ENCODE measurements around the gene SFN.
A peak's percentile ranks its signal among the peaks of the same experiment; 100 is the strongest.
"Not testable (repeated sequence)": the region's sequence is repeated elsewhere in the genome, so short reads cannot be mapped to it uniquely, and the experiment has no call there.

The SFN gene

DNA sequence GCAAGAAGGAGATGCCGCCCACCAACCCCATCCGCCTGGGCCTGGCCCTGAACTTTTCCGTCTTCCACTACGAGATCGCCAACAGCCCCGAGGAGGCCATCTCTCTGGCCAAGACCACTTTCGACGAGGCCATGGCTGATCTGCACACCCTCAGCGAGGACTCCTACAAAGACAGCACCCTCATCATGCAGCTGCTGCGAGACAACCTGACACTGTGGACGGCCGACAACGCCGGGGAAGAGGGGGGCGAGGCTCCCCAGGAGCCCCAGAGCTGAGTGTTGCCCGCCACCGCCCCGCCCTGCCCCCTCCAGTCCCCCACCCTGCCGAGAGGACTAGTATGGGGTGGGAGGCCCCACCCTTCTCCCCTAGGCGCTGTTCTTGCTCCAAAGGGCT, 732 bp downstream of the SFN start:
- ATAC-seq (ENCODE audit: insufficient read depth, low read depth) (no peak), DNase-seq (no peak)
- Histone ChIP-seq H3K4me1 (ENCODE audit: insufficient read depth, low read length) (peaks cover 21% of the 10 kb centered on the region), H3K79me2 (ENCODE audit: insufficient read depth, low read length) (no peaks in the 10 kb centered on the region; the same call in 1 of the 2 replicates), H3K9me3 (ENCODE audit: insufficient read depth, low read length, severe bottlenecking) (no peaks in the 10 kb centered on the region), H3K27ac (ENCODE audit: low read length) (peak overlapping the region; percentile 97; the same call in 1 of the 2 replicates), H3K4me2 (ENCODE audit: insufficient read depth, low read length) (peak overlapping the region; percentile 95), H3K9ac (ENCODE audit: low read depth, low read length) (peak overlapping the region; percentile 99), H2AFZ (ENCODE audit: low read depth, low read length) (no peak overlapping the region), H3K27me3 (ENCODE audit: insufficient read depth, low read length, poor library complexity) (no peaks in the 10 kb centered on the region), H4K20me1 (ENCODE audit: insufficient read depth, low read length) (no peaks in the 10 kb centered on the region), H3K36me3 (ENCODE audit: insufficient read depth, low read length) (no peaks in the 10 kb centered on the region; the same call in 1 of the 2 replicates), H3K4me3 (ENCODE audit: low read depth in 1 of 2, low read length in 2 of 2) (peak overlapping the region in 1 of 2 experiments; percentile 85; a peak in 2 of 4 replicates)
- no peak for TF ChIP-seq CTCF (IDR thresholded peaks at IDR 0.05; ENCODE audit: borderline replicate concordance, extremely low read depth, low read length, poor library complexity, severe bottlenecking)
- no peak for TF ChIP-seq EZH2 (IDR thresholded peaks at IDR 0.05; ENCODE audit: borderline replicate concordance, low read depth, low read length, severe bottlenecking)

DNA sequence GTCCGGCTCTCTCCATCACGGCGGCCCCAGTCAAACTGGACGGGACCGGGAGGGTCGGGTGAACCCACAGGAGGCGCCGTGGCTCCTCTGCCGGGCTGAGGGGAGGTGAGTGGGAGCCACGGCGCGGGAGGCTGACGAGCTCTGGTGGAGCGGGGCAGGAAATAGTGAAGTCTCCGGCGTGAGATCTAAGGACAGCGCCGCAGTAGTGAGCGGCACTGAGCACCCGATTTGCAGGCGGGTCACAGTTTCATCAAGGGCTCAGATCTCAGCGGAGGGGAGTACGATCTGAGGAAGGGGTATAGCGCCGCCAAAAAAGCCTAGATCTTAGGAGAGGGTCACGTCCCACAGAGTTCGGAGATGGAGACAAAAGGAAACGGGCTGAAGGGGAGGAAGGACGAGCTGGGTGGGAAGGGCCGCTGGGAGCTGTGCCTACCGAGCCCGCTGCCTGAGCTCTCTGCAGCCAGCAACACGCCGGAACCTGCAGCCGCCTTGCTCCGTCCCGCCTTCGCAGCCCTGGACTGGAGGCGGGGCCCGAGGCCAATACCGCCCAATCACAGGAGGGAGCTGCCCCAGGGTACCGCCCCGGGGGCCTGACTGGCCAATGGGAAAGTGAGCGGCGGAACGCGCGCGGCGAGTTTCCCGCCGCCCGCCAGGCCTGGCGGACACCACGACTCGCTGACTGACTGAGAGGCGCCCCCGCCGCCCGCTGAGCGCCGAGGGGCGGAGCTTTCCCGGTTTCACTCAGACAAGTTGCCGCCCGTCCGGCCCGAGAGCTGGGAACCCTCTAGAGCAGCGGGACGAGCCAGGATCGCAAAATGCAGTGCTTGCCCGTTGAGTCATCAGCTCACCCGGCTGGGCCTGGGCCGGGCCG, 1.9 kb downstream of the SFN start:
- TF ChIP-seq EZH2 (IDR thresholded peaks at IDR 0.05; ENCODE audit: borderline replicate concordance, low read depth, low read length, severe bottlenecking) (no peak), CTCF (IDR thresholded peaks at IDR 0.05; ENCODE audit: borderline replicate concordance, extremely low read depth, low read length, poor library complexity, severe bottlenecking) (peak; percentile 14)
- H3K27me3 ChIP-seq (ENCODE audit: insufficient read depth, low read length, poor library complexity) = no peaks in the 10 kb centered on the region
- peak overlapping the region; percentile 99 for H3K27ac ChIP-seq (ENCODE audit: low read length)
- H2AFZ ChIP-seq (ENCODE audit: low read depth, low read length) = peak overlapping the region; percentile 93
- ATAC-seq (ENCODE audit: insufficient read depth, low read depth) (peak; percentile 93), DNase-seq (peak; percentile 98)
- H3K36me3 ChIP-seq (ENCODE audit: insufficient read depth, low read length) = no peaks in the 10 kb centered on the region; the same call in 1 of the 2 replicates
- peak overlapping the region; percentile 80 to 85 for H3K4me3 ChIP-seq (ENCODE audit: low read depth in 1 of 2, low read length in 2 of 2)
- no peaks in the 10 kb centered on the region for H4K20me1 ChIP-seq (ENCODE audit: insufficient read depth, low read length)
- H3K79me2 ChIP-seq (ENCODE audit: insufficient read depth, low read length) = no peaks in the 10 kb centered on the region; the same call in 1 of the 2 replicates
- peaks cover 21% of the 10 kb centered on the region for H3K4me1 ChIP-seq (ENCODE audit: insufficient read depth, low read length)
- H3K9me3 ChIP-seq (ENCODE audit: insufficient read depth, low read length, severe bottlenecking) = no peaks in the 10 kb centered on the region
- H3K4me2 ChIP-seq (ENCODE audit: insufficient read depth, low read length) = peak overlapping the region; percentile 95
- H3K9ac ChIP-seq (ENCODE audit: low read depth, low read length) = peak overlapping the region; percentile 99

GRCh38 chr1:26873097-26873496, 10.1 kb downstream of the SFN start:
- not testable (repeated sequence) for H3K4me1 ChIP-seq (ENCODE audit: insufficient read depth, low read length); H3K4me2 ChIP-seq (ENCODE audit: insufficient read depth, low read length); H3K4me3 ChIP-seq (ENCODE audit: low read depth in 1 of 2, low read length in 2 of 2); H3K27ac ChIP-seq (ENCODE audit: low read length); H3K9me3 ChIP-seq (ENCODE audit: insufficient read depth, low read length, severe bottlenecking); H4K20me1 ChIP-seq (ENCODE audit: insufficient read depth, low read length); H3K9ac ChIP-seq (ENCODE audit: low read depth, low read length); ATAC-seq (ENCODE audit: insufficient read depth, low read depth); H3K79me2 ChIP-seq (ENCODE audit: insufficient read depth, low read length); DNase-seq; H3K27me3 ChIP-seq (ENCODE audit: insufficient read depth, low read length, poor library complexity); H2AFZ ChIP-seq (ENCODE audit: low read depth, low read length)
- peaks cover 16% of the 10 kb centered on the region for H3K36me3 ChIP-seq (ENCODE audit: insufficient read depth, low read length)

DNA sequence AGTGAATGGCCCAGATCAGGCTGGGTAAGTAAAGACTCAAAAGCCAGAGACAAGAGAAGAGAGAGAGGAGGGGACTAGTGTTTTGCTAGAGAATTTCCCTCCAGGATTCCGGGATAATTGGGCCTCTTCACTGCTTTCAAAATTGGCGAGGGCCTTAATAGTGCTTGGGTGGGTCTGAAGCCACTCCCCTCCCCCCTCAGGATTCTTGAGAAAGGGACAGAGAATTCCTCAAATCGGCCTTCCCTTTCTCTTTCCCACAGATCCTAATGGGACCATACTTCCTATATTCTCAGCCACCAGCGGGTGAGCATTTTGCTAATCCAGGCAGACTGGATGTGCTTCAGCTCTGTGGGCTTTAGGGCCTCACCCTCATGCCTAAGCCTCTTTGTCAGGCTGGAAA, 11.9 kb downstream of the SFN start:
- no peaks in the 10 kb centered on the region for H3K4me1 ChIP-seq (ENCODE audit: insufficient read depth, low read length)
- H3K36me3 ChIP-seq (ENCODE audit: insufficient read depth, low read length) = peaks cover 24% of the 10 kb centered on the region
- H3K9ac ChIP-seq (ENCODE audit: low read depth, low read length) = no peak overlapping the region
- H2AFZ ChIP-seq (ENCODE audit: low read depth, low read length) = no peak overlapping the region
- H4K20me1 ChIP-seq (ENCODE audit: insufficient read depth, low read length) = 0 out of 2 replicates have a peak, but pooled peaks cover 3% of the 10 kb centered on the region
- TF ChIP-seq CTCF (IDR thresholded peaks at IDR 0.05; ENCODE audit: borderline replicate concordance, extremely low read depth, low read length, poor library complexity, severe bottlenecking) (no peak), EZH2 (IDR thresholded peaks at IDR 0.05; ENCODE audit: borderline replicate concordance, low read depth, low read length, severe bottlenecking) (no peak)
- DNase-seq (no peak), ATAC-seq (ENCODE audit: insufficient read depth, low read depth) (no peak)
- no peaks in the 10 kb centered on the region for H3K79me2 ChIP-seq (ENCODE audit: insufficient read depth, low read length)
- no peaks in the 10 kb centered on the region for H3K9me3 ChIP-seq (ENCODE audit: insufficient read depth, low read length, severe bottlenecking)
- no peak overlapping the region for H3K4me2 ChIP-seq (ENCODE audit: insufficient read depth, low read length)
- no peaks in the 10 kb centered on the region for H3K27me3 ChIP-seq (ENCODE audit: insufficient read depth, low read length, poor library complexity)
- H3K4me3 ChIP-seq (ENCODE audit: low read depth in 1 of 2, low read length in 2 of 2) = no peak overlapping the region
- H3K27ac ChIP-seq (ENCODE audit: low read length) = no peak overlapping the region

All from DND-41 (cell line).